H1 (cell line): ENCODE measurements around the gene FBN1. TPM values are rescaled to one million over a fixed set of nuclear protein-coding genes. Genes with fewer than 3 reads are reported as not detected.

Source experiments
- CTCF ChIA-PET: fragments of 300-600 bp; sonication (Branson Sonifier 250); formaldehyde crosslinking; loops from one replicate; lab custom pipeline; 2021; ENCODE audit not compliant: partially characterized antibody; lab: Charles Lee
- POLR2A ChIA-PET: fragments of 300-600 bp; sonication (Branson Sonifier 250); formaldehyde crosslinking; loops from one replicate; lab custom pipeline; 2021; ENCODE audit warnings: inconsistent platforms; ENCODE audit not compliant: partially characterized antibody; lab: Charles Lee
- DNase-seq, 2 experiments: peaks; one replicate each; pipeline versions ENCODE4 v3.0.0 to v3.0.0-alpha.2; 2010 to 2022; ENCODE audit warnings: low spot score in 2 of 2, low read depth in 1 of 2, mixed read lengths in 1 of 2
- FAIRE-seq: peaks from 2 replicates; lab custom pipeline; 2011; peaks lifted over from hg19 to GRCh38; lab: Jason Lieb, UNC
- H2AFZ ChIP-seq: 2 replicates; pipeline ENCODE4 v1.8.1; 2012; ENCODE audit warnings: low read length, inconsistent platforms
- H2AK5ac ChIP-seq: 2 replicates; pipeline ENCODE4 v1.6.1; 2013; ENCODE audit warnings: low read depth, low read length
- H2BK120ac ChIP-seq: replicated peaks from 2 replicates; pipeline ENCODE3; 2013; ENCODE audit warnings: low read depth, low read length, inconsistent platforms
- H2BK12ac ChIP-seq: 2 replicates; pipeline ENCODE4 v1.6.1; 2013; ENCODE audit warnings: low read depth, low read length
- H2BK15ac ChIP-seq: 2 replicates; pipeline ENCODE4 v1.6.1; 2013; ENCODE audit warnings: low read length
- H2BK20ac ChIP-seq: 2 replicates; pipeline ENCODE4 v1.6.1; 2013; ENCODE audit warnings: low read length
- H2BK5ac ChIP-seq: 2 replicates; pipeline ENCODE4 v1.6.1; 2013; ENCODE audit warnings: low read depth, low read length
- H3K14ac ChIP-seq: 2 replicates; pipeline ENCODE4 v1.6.1; 2013; ENCODE audit warnings: inconsistent platforms; ENCODE audit not compliant: insufficient read length
- H3K18ac ChIP-seq: 2 replicates; pipeline ENCODE4 v1.6.1; 2013; ENCODE audit warnings: low read length; ENCODE audit errors: extremely low read depth
- H3K23ac ChIP-seq: 2 replicates; pipeline ENCODE4 v1.6.1; 2013; ENCODE audit warnings: inconsistent platforms; ENCODE audit not compliant: insufficient read length
- H3K23me2 ChIP-seq: 2 replicates; pipeline ENCODE4 v1.6.1; 2013; ENCODE audit warnings: low read depth, low read length
- H3K27ac ChIP-seq: 2 replicates; pipeline ENCODE4 v1.6.1; 2011; ENCODE audit warnings: low read depth, low read length, inconsistent platforms
- H3K27me3 ChIP-seq, 4 experiments: replicated peaks in 1 of 4; 1 replicate in 1 of 4; 2 replicates in 3 of 4; pipeline versions ENCODE4 v1.6.1 to v1.8.1; 2011 to 2013; ENCODE audit warnings: low read length in 3 of 4, mild to moderate bottlenecking in 3 of 4, inconsistent platforms in 2 of 4, mixed read lengths in 2 of 4, moderate library complexity in 1 of 4; ENCODE audit not compliant: control insufficient read depth in 3 of 4, insufficient read depth in 3 of 4; ENCODE audit errors: extremely low read depth in 1 of 4
- H3K36me3 ChIP-seq, 4 experiments: 2 replicates each; pipeline versions ENCODE4 v1.6.1 to v1.8.1; 2011 to 2013; ENCODE audit warnings: mild to moderate bottlenecking in 4 of 4, low read length in 3 of 4, moderate library complexity in 2 of 4, control low read depth in 1 of 4, inconsistent platforms in 1 of 4; ENCODE audit not compliant: insufficient read depth in 4 of 4, control insufficient read depth in 2 of 4
- H3K4ac ChIP-seq: replicated peaks from 2 replicates; pipeline ENCODE3; 2013; ENCODE audit warnings: low read length, low read depth, mixed read lengths, inconsistent platforms; ENCODE audit not compliant: insufficient read length
- H3K4me1 ChIP-seq, 4 experiments: replicated peaks in 1 of 4; 1 replicate in 1 of 4; 2 replicates in 3 of 4; pipeline versions ENCODE4 v1.6.1 to v1.8.1; 2011 to 2013; ENCODE audit warnings: low read length in 3 of 4, inconsistent platforms in 2 of 4, mixed read lengths in 1 of 4; ENCODE audit not compliant: insufficient read depth in 4 of 4, control insufficient read depth in 3 of 4
- H3K4me2 ChIP-seq, 2 experiments: 2 replicates each; pipeline versions ENCODE4 v1.6.1 to v1.8.1; 2011 to 2013; ENCODE audit warnings: low read depth in 2 of 2, low read length in 2 of 2, control low read depth in 1 of 2, inconsistent platforms in 1 of 2, mild to moderate bottlenecking in 1 of 2; ENCODE audit not compliant: insufficient read depth in 1 of 2
- H3K4me3 ChIP-seq, 4 experiments: fragments of 200-600, 300-600 bp in 1 of 4; sonication (generic), shearing (Covaris generic), sonication (Bioruptor Twin) in 1 of 4; 2 replicates each; pipeline versions ENCODE4 v1.5.1 to v1.8.1; 2011 to 2016; ENCODE audit warnings: low read length in 4 of 4, low read depth in 3 of 4, control low read depth in 2 of 4, inconsistent platforms in 2 of 4, mild to moderate bottlenecking in 2 of 4, mixed read lengths in 1 of 4, moderate library complexity in 1 of 4; ENCODE audit not compliant: insufficient read depth in 2 of 4; ENCODE audit errors: extremely low read depth in 1 of 4
- H3K56ac ChIP-seq: replicated peaks from 2 replicates; pipeline ENCODE3; 2013; ENCODE audit warnings: low read depth, mild to moderate bottlenecking, mixed read lengths, low read length, inconsistent platforms; ENCODE audit not compliant: insufficient read length
- H3K79me1 ChIP-seq: 2 replicates; pipeline ENCODE4 v1.6.1; 2013; ENCODE audit warnings: low read depth, low read length, control low read depth
- H3K79me2 ChIP-seq, 2 experiments: 2 replicates each; pipeline versions ENCODE4 v1.6.1 to v1.8.1; 2012 to 2013; ENCODE audit warnings: low read length in 2 of 2, mild to moderate bottlenecking in 2 of 2, inconsistent platforms in 1 of 2; ENCODE audit not compliant: insufficient read depth in 2 of 2, control insufficient read depth in 1 of 2
- H3K9ac ChIP-seq, 4 experiments: replicated peaks in 1 of 4; 1 replicate in 1 of 4; 2 replicates in 3 of 4; pipeline versions ENCODE4 v1.6.1 to v1.8.1; 2011 to 2013; ENCODE audit warnings: low read depth in 3 of 4, low read length in 3 of 4, control low read depth in 2 of 4, mild to moderate bottlenecking in 2 of 4, moderate library complexity in 2 of 4, inconsistent platforms in 1 of 4; ENCODE audit errors: extremely low read depth in 1 of 4
- H3K9me3 ChIP-seq, 2 experiments: 2 replicates each; pipeline versions ENCODE4 v1.6.1 to v1.8.1; 2012 to 2013; ENCODE audit warnings: mild to moderate bottlenecking in 2 of 2, moderate library complexity in 2 of 2, control low read depth in 1 of 2, inconsistent platforms in 1 of 2, low read depth in 1 of 2, low read length in 1 of 2, mixed read lengths in 1 of 2; ENCODE audit not compliant: insufficient read depth in 2 of 2
- H4K20me1 ChIP-seq, 2 experiments: replicated peaks in 1 of 2; 2 replicates each; pipeline versions ENCODE3 to v1.8.1; 2011 to 2013; ENCODE audit warnings: inconsistent platforms in 2 of 2, low read length in 2 of 2, mild to moderate bottlenecking in 1 of 2; ENCODE audit not compliant: insufficient read depth in 2 of 2, control insufficient read depth in 1 of 2
- H4K5ac ChIP-seq: 2 replicates; pipeline ENCODE4 v1.6.1; 2013; ENCODE audit warnings: low read length, low read depth, mixed read lengths, inconsistent platforms; ENCODE audit not compliant: insufficient read length
- H4K8ac ChIP-seq: 2 replicates; pipeline ENCODE4 v1.8.0; 2013; ENCODE audit warnings: mild to moderate bottlenecking, moderate library complexity, low read length, inconsistent platforms; ENCODE audit not compliant: insufficient read depth; ENCODE audit errors: extremely low read depth
- H4K91ac ChIP-seq: replicated peaks from 2 replicates; pipeline ENCODE3; 2013; ENCODE audit warnings: low read length, mixed read lengths, inconsistent platforms; ENCODE audit not compliant: insufficient read length
- BCL11A ChIP-seq, 2 experiments: IDR thresholded peaks; one replicate each; pipeline ENCODE4 v1.6.1; 2011; ENCODE audit warnings: low read depth in 2 of 2, low read length in 2 of 2, mild to moderate bottlenecking in 2 of 2
- CHD1 ChIP-seq: IDR thresholded peaks from 2 replicates; pipeline ENCODE4 v1.6.1; 2012; ENCODE audit warnings: low read depth, low read length, improper control_type of control experiment
- CHD2 ChIP-seq: IDR thresholded peaks from 2 replicates; pipeline ENCODE4 v1.6.1; 2012; ENCODE audit warnings: low read length, improper control_type of control experiment
- EP300 ChIP-seq, 2 experiments: IDR thresholded peaks; 1 replicate in 1 of 2; 2 replicates in 1 of 2; pipeline ENCODE4 v1.6.1; 2011 to 2012; ENCODE audit warnings: low read depth in 2 of 2, low read length in 2 of 2, mild to moderate bottlenecking in 2 of 2, borderline replicate concordance in 1 of 2, inconsistent platforms in 1 of 2, moderate library complexity in 1 of 2
- MAFK ChIP-seq: IDR thresholded peaks from 2 replicates; pipeline ENCODE4 v1.6.1; 2012; ENCODE audit warnings: low read depth, mild to moderate bottlenecking, improper control_type of control experiment, low read length
- NANOG ChIP-seq: IDR thresholded peaks from 2 replicates; pipeline ENCODE4 v1.6.1; 2011; ENCODE audit warnings: low read length, low read depth, mild to moderate bottlenecking, inconsistent platforms; ENCODE audit not compliant: insufficient read depth, poor library complexity, severe bottlenecking
- RAD21 ChIP-seq, 2 experiments: IDR thresholded peaks in 1 of 2; conservative IDR thresholded peaks in 1 of 2; 2 replicates each; pipeline ENCODE4 v1.6.1; 2011; ENCODE audit warnings: low read depth in 2 of 2, low read length in 2 of 2, improper control_type of control experiment in 1 of 2, inconsistent platforms in 1 of 2, mild to moderate bottlenecking in 1 of 2, moderate library complexity in 1 of 2
- SP4 ChIP-seq: IDR thresholded peaks from 2 replicates; pipeline ENCODE4 v1.6.1; 2012; ENCODE audit warnings: low read length, inconsistent platforms
- TCF12 ChIP-seq: IDR thresholded peaks from 2 replicates; pipeline ENCODE4 v1.6.1; 2011; ENCODE audit warnings: low read depth, mild to moderate bottlenecking, low read length
- TEAD4 ChIP-seq: IDR thresholded peaks from 2 replicates; pipeline ENCODE4 v1.6.1; 2012; ENCODE audit warnings: low read depth, low read length, inconsistent platforms, mixed read lengths
- WGBS, 2 experiments: shearing (Covaris generic) in 1 of 2; methylation state at CpG; one replicate each; pipeline versions ENCODE4 v1.1.6 to v1.1.7; 2013 to 2015; ENCODE audit warnings: low lambda C conversion rate in 2 of 2, mixed read lengths in 2 of 2, inconsistent platforms in 1 of 2, low coverage in 1 of 2, missing lambda C conversion rate in 1 of 2; ENCODE audit not compliant: insufficient replicate concordance in 2 of 2, insufficient coverage in 1 of 2, insufficient read length in 1 of 2; ENCODE audit errors: extremely low coverage in 1 of 2, missing lambda C conversion rate in 1 of 2; 5-methylcytosine and 5-hydroxymethylcytosine counted together
- polyA plus RNA-seq, 7 experiments: library from polyadenylated mRNA; depleted of rRNA in 3 of 7; stranded (reverse) in 5 of 7; unstranded in 2 of 7; fragments of >200 nt in 5 of 7; fragments of 200-250 nt in 2 of 7; gene quantifications; 1 replicate in 5 of 7; 2 replicates in 1 of 7; 4 replicates in 1 of 7; pipeline versions ENCODE4 v1.2.1 to v1.2.3, GENCODE V29; 2011 to 2013; ENCODE audit warnings: missing spikeins in 2 of 7, mixed read lengths in 2 of 7
- total RNA-seq: library from RNA; stranded (reverse); fragmentation: NEBNext Ultra II Directional; extraction: Animal tissue kit (Norgen Biotek cat#: 25700); gene quantifications from 2 replicates; pipeline ENCODE4 v1.2.1, GENCODE V29; 2021
- TF ChIP-seq, protein P1 (sequence below): IDR thresholded peaks from 2 replicates; pipeline ENCODE4 v1.6.1; 2012; ENCODE audit warnings: low read length, inconsistent platforms

Gene FBN1
- total and polyA plus RNA-seq, 2 of the 8 experiments (the other 6 are each of a cell fraction or from before 2014, with no cell fraction given): 3.0 to 4.0 TPM

- H3K23me2 ChIP-seq: no peaks in the 10 kb centered on the region
- H4K5ac ChIP-seq: no peak overlapping the region
- H3K27ac ChIP-seq: no peak overlapping the region
- no peak overlapping the region for H2BK12ac ChIP-seq
- H3K4me3 ChIP-seq: no peak overlapping the region
- H3K9me3 ChIP-seq: no peaks in the 10 kb centered on the region; a peak in 1 of 4 replicates
- no peak overlapping the region for H3K9ac ChIP-seq
- H3K14ac ChIP-seq: no peak overlapping the region
- no peak for FAIRE-seq
- H3K27me3 ChIP-seq: no peaks in the 10 kb centered on the region
- H2BK15ac ChIP-seq: no peak overlapping the region
- WGBS, 2 experiments: 85% methylated on average over 9 of the region's 9 CpGs; no CpG with 5 or more reads in 1 of the 2 experiments
- no peaks in the 10 kb centered on the region for H3K36me3 ChIP-seq
- POLR2A ChIA-PET: no interaction called here
- no peak overlapping the region for H3K23ac ChIP-seq
- H3K79me1 ChIP-seq: no peaks in the 10 kb centered on the region; the same call in 1 of the 2 replicates
- H2BK120ac ChIP-seq: no peak overlapping the region
- no peak overlapping the region for H3K4ac ChIP-seq
- no peak overlapping the region for H2BK5ac ChIP-seq
- no peak overlapping the region for H4K91ac ChIP-seq
- no peak overlapping the region for H4K8ac ChIP-seq
- no peak overlapping the region for H2BK20ac ChIP-seq
- no peaks in the 10 kb centered on the region for H4K20me1 ChIP-seq
- DNase-seq: no peak
- no peak overlapping the region for H2AK5ac ChIP-seq
- no peaks in the 10 kb centered on the region for H3K4me1 ChIP-seq
- no peaks in the 10 kb centered on the region for H3K79me2 ChIP-seq
- no peak overlapping the region for H3K56ac ChIP-seq
- CTCF ChIA-PET: interaction anchor here (1.2 kb wide), 1 partner anchor 134 kb away, joined by 4 read pairs; no protein-coding TSS in a partner anchor
- no peak overlapping the region for H3K18ac ChIP-seq
- no peak overlapping the region for H3K4me2 ChIP-seq
- H2AFZ ChIP-seq: no peak overlapping the region
- TF ChIP-seq NANOG (no peak), CHD2 (no peak), RAD21 (IDR thresholded peaks at IDR 0.05 in 1 of 2, conservative IDR thresholded peaks at IDR 0.05 in 1 of 2; ENCODE audit: low read depth in 2 of 2, low read length in 2 of 2) (no peak), CHD1 (no peak), MAFK (no peak), SP4 (no peak), TEAD4 (no peak), TCF12 (no peak), EP300 (IDR thresholded peaks at IDR 0.05; ENCODE audit: borderline replicate concordance in 1 of 2, low read depth in 2 of 2, low read length in 2 of 2) (no peak), BCL11A (IDR thresholded peaks at IDR 0.05; ENCODE audit: low read depth in 2 of 2, low read length in 2 of 2) (no peak)
- TF ChIP-seq, protein P1, sequence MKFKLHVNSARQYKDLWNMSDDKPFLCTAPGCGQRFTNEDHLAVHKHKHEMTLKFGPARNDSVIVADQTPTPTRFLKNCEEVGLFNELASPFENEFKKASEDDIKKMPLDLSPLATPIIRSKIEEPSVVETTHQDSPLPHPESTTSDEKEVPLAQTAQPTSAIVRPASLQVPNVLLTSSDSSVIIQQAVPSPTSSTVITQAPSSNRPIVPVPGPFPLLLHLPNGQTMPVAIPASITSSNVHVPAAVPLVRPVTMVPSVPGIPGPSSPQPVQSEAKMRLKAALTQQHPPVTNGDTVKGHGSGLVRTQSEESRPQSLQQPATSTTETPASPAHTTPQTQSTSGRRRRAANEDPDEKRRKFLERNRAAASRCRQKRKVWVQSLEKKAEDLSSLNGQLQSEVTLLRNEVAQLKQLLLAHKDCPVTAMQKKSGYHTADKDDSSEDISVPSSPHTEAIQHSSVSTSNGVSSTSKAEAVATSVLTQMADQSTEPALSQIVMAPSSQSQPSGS: no peak
Observed at GRCh38 chr15:48653913-48654670, 8.6 kb upstream of the FBN1 start.
